GM12875 (cell line): ENCODE data around the gene KIAA0232.
"Not testable (repeated sequence)": the region's sequence is repeated elsewhere in the genome, so short reads cannot be mapped to it uniquely, and the experiment has no call there.

Experiments
- H3K4me3 ChIP-seq: one replicate; pipeline ENCODE4 v1.5.1; 2011; ENCODE audit warnings: low read depth, low read length, control low read depth
- CTCF ChIP-seq: IDR thresholded peaks from 2 replicates; pipeline ENCODE4 v1.5.1; 2011; ENCODE audit warnings: low read depth, mild to moderate bottlenecking, control low read depth, inconsistent platforms, low read length, moderate library complexity, borderline replicate concordance; ENCODE audit not compliant: insufficient read depth

KIAA0232 gene

GRCh38 chr4:6755088-6755753, 27.3 kb upstream of the KIAA0232 start:
- no peak overlapping the region for H3K4me3 ChIP-seq
- no peak for TF ChIP-seq CTCF

DNA sequence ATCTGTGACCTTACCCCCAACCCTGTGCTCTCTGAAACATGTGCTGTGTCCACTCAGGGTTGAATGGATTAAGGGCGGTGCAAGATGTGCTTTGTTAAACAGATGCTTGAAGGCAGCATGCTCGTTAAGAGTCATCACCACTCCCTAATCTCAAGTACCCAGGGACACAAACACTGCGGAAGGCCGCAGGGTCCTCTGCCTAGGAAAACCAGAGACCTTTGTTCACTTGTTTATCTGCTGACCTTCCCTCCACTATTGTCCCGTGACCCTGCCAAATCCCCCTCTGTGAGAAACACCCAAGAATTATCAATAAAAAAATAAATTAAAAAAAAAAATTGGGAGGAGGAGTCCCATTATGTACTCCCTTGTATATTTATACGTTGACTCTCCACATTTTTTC, 26.2 kb upstream of the KIAA0232 start:
- H3K4me3 ChIP-seq, result not testable (repeated sequence)

GRCh38 chr4:6758728-6759127, 23.8 kb upstream of the KIAA0232 start:
- H3K4me3 ChIP-seq, result no peak overlapping the region
- TF ChIP-seq CTCF, result no peak

GRCh38 chr4:6760865-6761264, 21.7 kb upstream of the KIAA0232 start:
- H3K4me3 ChIP-seq, result no peak overlapping the region
- no peak for TF ChIP-seq CTCF

DNA sequence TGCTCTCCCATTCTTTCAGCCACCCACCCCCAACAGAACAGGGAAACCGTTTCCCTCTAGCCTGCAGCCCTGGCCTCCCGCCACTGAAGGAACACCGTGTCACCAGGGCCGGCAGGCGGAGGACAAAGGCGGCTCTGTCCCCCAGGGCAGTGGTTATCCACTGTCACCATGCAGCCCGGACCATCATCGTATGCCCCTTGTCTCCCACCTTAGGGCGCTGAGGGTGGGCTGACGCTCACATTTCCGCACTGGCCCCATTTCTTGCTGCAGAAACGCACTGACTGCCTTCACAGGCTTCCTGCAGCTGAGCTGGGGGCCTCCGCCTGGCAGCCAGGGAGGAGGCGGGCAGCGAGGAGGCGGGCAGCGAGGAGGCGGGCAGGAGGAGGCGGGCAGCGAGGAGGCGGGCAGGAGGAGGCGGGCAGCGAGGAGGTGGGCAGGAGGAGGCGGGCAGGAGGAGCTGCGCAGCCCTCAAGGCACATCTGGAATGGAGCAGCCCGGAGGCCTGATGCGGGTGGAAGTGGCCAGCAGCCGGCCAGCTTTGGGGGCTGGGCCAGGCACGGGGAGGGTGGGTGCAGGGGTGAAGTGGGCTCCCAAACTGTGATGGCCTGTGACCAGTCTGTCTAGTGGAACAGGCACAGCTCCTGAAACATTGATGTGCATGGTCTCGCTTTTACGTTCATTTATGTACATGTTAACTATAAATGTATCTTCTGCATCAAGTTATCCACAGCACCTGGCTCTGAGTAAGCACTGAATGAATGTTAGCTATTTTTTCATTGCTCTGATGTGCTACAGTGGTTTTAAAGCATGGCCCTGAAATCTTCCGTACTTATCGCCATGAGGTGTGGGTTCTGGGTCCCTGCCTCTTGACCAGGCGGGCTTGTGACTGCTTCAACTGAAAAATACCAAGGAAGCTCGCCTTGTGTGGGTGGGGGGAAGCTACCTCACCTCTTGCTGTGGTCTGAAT, 20.6 kb upstream of the KIAA0232 start:
- H3K4me3 ChIP-seq, result no peak overlapping the region
- no peak for TF ChIP-seq CTCF

- no peak for TF ChIP-seq CTCF
- H3K4me3 ChIP-seq, result no peak overlapping the region
Measured at GRCh38 chr4:6763330-6763851, 19.1 kb upstream of the KIAA0232 start.

DNA sequence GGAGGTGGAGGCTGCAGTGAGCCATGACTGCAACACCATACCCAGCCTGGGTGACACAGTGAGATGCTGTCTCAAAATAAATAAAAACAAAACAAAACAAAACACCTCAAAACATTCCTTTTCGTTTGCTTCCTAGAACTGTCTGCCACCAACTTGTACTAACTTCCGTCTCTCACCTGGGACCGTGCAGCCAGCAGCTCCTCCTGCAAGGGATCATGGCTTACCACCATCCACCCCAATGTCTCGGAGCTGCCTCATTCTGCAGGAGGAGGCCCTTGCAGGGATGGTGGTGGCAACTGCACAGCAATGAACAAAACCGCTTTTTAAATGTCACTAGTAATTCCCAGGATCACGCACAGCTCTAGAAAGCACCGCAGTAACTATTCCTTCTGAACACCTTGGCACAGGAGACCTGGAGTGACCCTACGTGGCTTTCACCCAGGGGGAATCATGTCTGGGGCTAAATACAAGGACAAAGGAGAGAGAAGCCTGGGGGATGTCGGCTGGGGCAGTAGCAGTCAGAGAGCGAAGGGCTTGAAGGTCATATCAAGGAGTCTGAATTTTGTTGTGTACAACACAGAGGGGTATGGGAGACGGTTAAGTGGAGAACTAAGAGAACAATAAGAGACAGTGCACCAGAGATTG, 17.4 kb upstream of the KIAA0232 start:
- no peak for TF ChIP-seq CTCF
- H3K4me3 ChIP-seq, result no peak overlapping the region
